RKO (cell line): ENCODE data around the gene KLHL18.
"Not testable (repeated sequence)": the region's sequence is repeated elsewhere in the genome, so short reads cannot be mapped to it uniquely, and the experiment has no call there.

Experiments
- DNase-seq: peaks from one replicate; pipeline ENCODE4 v3.0.0-alpha.2; 2016; ENCODE audit warnings: low spot score

KLHL18 gene

DNA sequence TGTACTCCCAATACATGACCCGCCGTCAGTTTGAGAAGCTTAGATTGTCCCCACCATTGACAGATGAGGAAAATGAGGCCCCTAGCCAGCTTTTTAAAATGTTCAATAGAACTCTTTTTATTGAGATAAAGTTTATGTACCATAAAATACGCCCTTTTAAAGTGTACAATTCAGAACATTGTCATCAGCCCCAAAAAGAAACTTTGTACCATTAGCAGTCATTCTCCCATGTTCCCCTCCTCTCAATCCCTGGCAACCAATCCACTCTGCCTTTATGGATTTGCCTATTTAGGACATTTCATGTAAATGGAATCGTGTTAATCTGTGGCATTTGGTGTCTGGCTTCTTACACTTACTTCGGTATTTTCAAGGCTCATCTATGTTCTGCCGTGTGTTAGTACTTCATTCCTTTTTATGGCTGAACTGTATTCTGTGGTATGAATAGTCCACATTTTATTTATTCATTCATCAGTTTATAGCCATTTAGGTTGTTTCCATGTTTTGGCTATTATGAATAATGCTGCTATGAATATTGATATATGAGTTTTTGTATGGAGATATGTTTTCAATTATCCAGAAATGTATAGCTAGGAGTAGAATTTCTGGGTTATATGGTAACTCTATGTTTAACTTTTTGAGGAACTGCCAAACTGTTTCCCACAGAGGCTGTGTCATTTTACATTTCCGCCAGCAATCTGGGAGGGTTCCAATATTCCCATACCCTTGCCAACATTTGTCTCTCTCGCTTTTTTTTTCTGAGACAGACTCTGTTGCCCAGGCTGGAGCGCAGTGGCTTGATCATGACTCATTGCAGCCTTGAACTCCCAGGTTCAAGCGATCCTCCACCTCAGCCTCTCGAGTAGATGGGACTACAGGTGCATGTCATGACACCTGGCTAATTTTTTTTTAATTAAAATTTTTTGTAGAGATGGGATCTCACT is 82.7 kb downstream of the KLHL18 start:
- DNase-seq = no peak

DNA sequence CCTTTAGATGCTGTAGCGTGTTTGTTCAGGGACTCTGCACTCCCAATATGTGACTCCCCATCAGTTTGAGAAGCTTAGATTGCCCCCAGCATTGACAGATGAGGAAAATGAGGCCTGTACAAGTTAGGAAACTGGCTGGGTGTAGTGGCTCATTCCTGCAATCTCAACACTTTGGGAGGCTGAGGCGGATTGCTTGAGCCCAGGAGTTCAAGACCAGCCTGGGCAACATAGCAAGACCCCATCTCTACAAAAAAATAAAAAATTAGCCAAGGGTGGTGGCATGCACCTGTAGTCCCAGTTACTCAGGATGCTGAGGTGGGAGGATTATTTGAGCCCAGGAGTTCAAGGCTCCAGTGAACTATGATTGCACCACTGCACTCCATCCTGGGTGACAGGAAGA is 84.1 kb downstream of the KLHL18 start:
- no peak for DNase-seq

GRCh38 chr3:47367631-47368030 is 84.9 kb downstream of the KLHL18 start:
- no peak for DNase-seq

GRCh38 chr3:47370020-47370419 is 87.3 kb downstream of the KLHL18 start:
- not testable (repeated sequence) for DNase-seq

DNA sequence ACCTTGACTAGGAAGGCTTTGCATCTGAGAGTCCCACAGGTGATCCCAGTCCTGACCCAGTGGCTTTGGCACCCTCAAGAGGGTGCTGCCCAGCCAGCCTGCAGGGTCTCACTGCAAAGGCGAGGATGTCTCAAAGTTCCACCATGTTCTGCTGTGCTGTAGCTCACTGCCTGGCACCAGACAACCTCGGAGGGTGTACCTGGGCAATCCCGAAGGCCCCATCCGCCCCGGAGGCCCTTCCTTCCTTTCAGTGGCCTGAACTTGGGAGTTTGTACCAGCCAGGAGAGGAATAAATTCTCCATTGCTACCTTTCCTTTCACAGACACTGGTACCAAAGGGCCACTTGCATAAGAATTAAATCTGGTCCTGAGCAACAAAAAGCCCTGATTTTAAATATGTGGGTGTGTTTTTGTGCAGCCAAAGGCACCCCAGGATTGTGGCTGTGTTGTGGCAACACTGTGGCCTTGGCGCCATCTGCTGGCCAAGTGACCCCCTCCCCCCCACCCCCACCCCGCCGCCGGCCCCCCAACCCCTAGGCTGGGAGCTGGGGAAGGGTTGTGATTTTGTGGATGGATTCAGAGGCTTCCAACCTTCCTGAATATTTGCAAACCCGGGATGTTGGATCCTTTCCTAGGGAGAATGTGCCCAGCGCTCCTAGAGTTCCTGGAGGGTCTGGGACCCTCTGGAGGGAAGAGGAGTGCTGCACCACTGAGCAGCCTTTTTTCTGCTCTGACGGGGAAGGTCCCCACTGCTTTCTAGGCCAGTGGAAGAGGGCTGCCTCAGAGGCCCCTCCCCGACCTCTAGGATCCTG is 88.3 kb downstream of the KLHL18 start:
- DNase-seq = peak; percentile 21

- no peak for DNase-seq
These were observed 91.8 kb downstream of the KLHL18 start for GRCh38 chr3:47374587-47374986.

DNA sequence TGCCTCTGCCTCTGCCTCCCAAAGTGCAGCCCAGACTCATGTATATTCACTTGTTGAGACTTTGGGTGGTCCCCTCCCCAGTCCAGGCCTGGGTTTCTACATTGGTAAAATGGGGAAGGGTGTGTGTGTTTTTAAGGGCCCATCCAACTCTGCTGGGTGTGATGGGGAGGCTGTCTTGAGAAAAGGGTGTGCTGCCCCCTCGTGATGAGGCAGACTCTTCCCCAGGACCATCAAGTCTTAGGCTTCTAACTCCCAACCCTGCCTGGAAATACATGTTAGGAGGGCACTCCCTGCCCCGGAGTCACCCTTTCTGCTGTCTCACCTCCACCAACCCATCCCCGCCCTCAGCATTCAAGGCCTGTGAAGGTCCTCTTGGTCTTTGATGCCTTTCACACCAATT is 93.6 kb downstream of the KLHL18 start:
- DNase-seq = no peak

DNA sequence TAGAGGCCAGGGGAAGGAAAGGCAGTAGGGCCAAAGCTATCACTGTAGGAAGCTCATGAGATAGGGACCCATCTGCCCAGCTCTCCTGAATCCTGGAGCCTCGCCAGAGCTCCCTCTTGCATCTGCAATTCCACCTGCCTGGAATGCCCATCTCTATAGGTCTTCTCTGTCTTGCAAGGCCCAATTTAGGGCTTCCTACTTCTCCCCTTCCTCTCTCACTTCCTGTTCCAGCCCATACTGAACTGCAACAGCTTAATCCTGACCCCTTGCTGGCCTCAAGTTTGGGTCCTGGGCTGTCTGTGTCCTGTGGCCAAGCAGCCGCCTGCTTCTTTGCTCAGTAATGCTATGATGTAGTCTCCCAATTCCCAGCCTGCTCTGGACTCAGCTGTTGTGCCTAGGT is 94.4 kb downstream of the KLHL18 start:
- DNase-seq = no peak

DNA sequence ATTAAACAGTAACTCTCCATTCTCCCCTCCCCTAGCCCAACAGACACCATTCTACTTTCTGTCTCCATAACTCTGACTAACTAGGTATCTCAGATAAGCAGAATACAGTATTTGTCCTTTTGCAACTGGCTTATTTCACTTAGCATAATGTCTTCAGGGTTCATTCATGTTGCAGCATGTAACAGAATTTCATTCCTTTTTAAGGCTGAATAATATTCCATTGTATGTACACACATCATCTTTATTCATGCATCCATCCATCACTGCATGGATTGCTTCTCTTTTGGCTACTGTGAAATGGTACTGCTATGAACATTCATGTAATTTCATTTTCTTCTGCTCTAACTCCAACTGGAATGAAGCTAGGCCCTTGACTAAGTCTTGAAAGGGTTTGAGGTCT is 96.1 kb downstream of the KLHL18 start:
- no peak for DNase-seq

DNA sequence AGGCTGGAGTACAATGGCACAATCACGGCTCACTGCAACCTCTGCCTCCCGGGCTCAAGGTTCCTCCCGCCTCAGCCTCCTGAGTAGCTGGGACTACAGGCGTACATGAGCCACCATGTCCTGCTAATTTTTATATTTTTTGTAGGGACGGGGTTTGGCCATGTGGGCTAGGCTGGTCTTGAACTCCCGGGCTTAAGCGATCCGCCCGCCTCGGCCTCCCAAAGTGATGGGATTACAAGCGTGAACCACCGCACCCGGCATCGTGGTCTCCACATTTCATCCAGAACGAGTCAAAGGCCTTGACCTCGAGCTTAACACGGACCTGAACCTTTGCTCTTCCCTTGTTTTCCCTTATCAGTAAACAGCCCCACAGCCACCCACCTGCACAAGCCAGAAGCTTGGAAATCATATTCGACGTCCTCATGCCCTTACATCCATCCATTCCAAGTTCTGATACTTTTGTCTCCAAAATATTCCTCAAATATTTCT is 96.7 kb downstream of the KLHL18 start:
- DNase-seq = no peak

GRCh38 chr3:47380026-47380600 is 97.4 kb downstream of the KLHL18 start:
- no peak for DNase-seq

DNA sequence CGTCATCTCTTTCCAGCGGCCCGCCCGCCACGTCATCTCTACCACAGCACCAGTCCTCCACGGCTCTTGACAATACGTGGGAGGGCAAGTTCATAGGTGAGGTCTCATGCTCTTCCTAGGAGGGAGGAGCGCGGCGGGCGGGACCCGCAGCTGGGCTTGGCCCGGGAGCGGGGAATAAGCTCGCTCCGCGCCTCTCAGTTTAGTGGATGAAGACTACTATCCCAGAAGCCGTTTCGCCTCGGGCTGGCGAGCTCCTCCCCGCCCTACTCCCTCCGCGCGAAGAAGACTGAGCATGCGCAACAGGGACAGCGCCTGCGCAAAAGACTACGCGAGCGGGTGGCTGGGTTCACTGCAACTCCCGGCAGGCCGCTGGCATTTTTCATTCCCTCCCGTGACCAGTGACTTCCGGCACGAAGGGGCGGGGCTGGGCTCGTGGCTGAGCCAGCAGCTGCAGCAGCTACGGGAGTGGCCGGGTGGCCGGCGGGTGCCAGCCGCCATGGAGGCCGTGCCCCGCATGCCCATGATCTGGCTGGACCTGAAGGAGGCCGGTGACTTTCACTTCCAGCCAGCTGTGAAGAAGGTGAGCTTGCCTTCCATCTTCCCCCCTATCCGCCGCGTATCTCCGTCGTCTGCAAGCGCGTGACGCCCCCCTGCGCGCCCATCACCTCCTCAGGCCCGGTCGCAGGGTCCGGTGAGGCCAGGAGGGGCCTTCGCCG is 98.0 kb downstream of the KLHL18 start, which contains the start of gene PTPN23:
Gene PTPN23 (plus strand): TSS at position 421 of the 716 bp plus-strand sequence. CDS start 76 bp downstream, at position 497.
- DNase-seq = peak; percentile 98

DNA sequence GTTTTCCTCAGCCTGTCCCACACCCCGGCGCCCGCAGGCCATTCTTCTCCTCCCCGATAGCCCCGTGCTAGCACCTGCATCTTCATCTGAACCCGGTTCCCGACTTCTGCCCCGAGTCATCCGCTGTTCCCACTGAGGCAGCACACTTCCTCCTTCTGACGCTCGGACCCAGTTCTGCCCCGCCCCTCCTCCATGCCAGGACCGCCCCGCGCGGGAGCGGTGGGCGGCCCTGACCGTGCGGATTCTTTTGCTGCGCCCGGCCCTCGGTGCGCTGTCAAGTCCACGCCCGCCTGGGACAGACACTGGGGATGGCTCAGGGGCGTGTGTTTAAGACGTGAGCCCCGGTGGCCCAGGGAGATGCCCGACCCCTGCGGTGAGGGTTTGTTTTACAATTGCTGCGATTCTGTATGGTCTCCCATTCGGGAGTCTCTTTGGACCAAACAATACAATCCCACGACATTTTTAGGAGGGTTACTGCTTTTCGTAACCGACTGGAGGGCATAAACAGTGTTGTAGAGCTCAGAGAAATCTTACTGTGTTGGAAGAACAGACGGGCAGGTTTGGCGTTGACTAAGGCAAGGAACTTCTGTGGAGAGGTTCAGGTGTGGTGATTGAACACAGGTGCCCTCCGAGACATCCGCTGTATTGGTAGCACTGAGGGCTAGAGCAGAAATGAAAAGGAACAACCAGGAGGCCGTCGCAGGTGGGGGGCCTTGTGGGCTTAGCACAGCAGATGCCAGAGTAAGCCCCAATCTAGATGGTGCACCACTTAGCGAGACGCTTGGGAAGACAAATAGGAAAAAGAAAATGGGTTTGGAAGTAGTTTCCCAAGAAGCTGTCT is 98.8 kb downstream of the KLHL18 start:
- DNase-seq = peak; percentile 91

- DNase-seq = no peak
These were observed 101.7 kb downstream of the KLHL18 start for GRCh38 chr3:47384425-47384824.

GRCh38 chr3:47385007-47385406 is 102.3 kb downstream of the KLHL18 start:
- DNase-seq = no peak

DNA sequence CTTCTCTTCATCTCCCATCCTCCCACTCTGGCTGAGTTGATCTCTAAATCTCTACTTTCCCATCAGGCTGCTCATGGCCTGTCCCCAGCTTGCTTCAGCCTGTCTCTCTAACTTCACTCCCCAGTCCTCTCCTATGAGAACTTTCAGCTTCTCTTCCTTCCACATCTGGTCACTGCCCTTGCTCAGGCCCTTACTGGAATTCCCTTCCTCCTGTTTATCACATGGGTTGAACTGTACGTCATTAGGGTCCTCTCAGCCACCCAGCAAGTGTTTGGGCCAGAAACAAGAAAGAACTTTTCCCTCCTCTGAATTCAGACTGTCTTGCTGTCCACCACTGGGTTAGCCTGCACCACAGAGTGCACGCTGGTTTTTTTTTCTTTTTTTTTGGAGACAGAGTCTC is 103.1 kb downstream of the KLHL18 start:
- DNase-seq = no peak

- DNase-seq = no peak
These were observed 110.2 kb downstream of the KLHL18 start for GRCh38 chr3:47392933-47393332.

- no peak for DNase-seq
These were observed 111.6 kb downstream of the KLHL18 start for GRCh38 chr3:47394140-47394870.

- no peak for DNase-seq
These were observed 112.1 kb downstream of the KLHL18 start for GRCh38 chr3:47394881-47395280.
